Measurements from ENCODE around the gene RBM4B. TPM values are rescaled to one million over a fixed set of nuclear protein-coding genes. Genes with fewer than 3 reads are reported as not detected.

RBM4B gene
- total and polyA plus RNA-seq, 2 of the 13 experiments (the other 11 are each of a cell fraction or from before 2014, with no cell fraction given): 25.8 to 32.4 TPM

GRCh38 chr11:66616379-66617154, 61.1 kb downstream of the RBM4B start, which contains the start of gene RBM14 (continued):
- peak; percentile 83 for TF ChIP-seq KLF15 (CRISPR knock-in tag; IDR thresholded peaks at IDR 0.05; ENCODE audit: borderline replicate concordance)
- peak; percentile 93 for TF ChIP-seq POLR2AphosphoS2 (IDR thresholded peaks at IDR 0.05; ENCODE audit: low read depth, low read length)
- TF ChIP-seq, protein P1, sequence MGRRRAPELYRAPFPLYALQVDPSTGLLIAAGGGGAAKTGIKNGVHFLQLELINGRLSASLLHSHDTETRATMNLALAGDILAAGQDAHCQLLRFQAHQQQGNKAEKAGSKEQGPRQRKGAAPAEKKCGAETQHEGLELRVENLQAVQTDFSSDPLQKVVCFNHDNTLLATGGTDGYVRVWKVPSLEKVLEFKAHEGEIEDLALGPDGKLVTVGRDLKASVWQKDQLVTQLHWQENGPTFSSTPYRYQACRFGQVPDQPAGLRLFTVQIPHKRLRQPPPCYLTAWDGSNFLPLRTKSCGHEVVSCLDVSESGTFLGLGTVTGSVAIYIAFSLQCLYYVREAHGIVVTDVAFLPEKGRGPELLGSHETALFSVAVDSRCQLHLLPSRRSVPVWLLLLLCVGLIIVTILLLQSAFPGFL (CRISPR knock-in tag; IDR thresholded peaks at IDR 0.05): peak; percentile 44; the same call in 1 of the 2 replicates
- no peak for TF ChIP-seq TBL1XR1 (IDR thresholded peaks at IDR 0.05; ENCODE audit: borderline replicate concordance, low read length, partially characterized antibody)
- TF ChIP-seq IRF2 (CRISPR knock-in tag; IDR thresholded peaks at IDR 0.05): peak; percentile 71
- TF ChIP-seq ZNF30 (CRISPR knock-in tag; IDR thresholded peaks at IDR 0.05): no peak
- 0 out of 2 replicates have a peak, but pooled peaks have one; percentile 3 for TF ChIP-seq ZNF317 (CRISPR knock-in tag; IDR thresholded peaks at IDR 0.05)
- TF ChIP-seq, protein P2, sequence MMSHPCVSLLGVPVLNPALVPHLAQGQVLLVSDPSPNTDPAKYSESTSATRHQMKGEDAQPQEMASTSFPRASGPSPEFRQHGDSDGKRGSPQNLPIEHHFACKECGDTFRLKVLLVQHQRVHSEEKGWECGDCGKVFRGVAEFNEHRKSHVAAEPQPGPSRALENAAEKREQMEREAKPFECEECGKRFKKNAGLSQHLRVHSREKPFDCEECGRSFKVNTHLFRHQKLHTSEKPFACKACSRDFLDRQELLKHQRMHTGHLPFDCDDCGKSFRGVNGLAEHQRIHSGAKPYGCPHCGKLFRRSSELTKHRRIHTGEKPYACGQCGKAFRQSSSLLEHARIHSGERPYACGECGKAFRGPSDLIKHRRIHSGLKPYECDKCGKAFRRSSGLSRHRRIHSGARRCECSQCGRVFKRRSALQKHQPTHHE (CRISPR knock-in tag; IDR thresholded peaks at IDR 0.05; ENCODE audit: borderline replicate concordance): peak; percentile 67; the same call in 1 of the 2 replicates
- TF ChIP-seq RFXANK (CRISPR knock-in tag; IDR thresholded peaks at IDR 0.05): peak; percentile 35; the same call in 1 of the 2 replicates
- TF ChIP-seq ZFYVE20 (CRISPR knock-in tag; IDR thresholded peaks at IDR 0.05; ENCODE audit: borderline replicate concordance, low read depth): 0 out of 2 replicates have a peak, but pooled peaks have one; percentile 11
- TF ChIP-seq, protein P3, sequence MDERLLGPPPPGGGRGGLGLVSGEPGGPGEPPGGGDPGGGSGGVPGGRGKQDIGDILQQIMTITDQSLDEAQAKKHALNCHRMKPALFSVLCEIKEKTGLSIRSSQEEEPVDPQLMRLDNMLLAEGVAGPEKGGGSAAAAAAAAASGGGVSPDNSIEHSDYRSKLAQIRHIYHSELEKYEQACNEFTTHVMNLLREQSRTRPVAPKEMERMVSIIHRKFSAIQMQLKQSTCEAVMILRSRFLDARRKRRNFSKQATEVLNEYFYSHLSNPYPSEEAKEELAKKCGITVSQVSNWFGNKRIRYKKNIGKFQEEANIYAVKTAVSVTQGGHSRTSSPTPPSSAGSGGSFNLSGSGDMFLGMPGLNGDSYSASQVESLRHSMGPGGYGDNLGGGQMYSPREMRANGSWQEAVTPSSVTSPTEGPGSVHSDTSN (CRISPR knock-in tag; IDR thresholded peaks at IDR 0.05): peak; percentile 53
- 0 out of 2 replicates have a peak, but pooled peaks have one; percentile 8 for TF ChIP-seq ZMYM2 (CRISPR knock-in tag; IDR thresholded peaks at IDR 0.05)
- TF ChIP-seq, protein P4, sequence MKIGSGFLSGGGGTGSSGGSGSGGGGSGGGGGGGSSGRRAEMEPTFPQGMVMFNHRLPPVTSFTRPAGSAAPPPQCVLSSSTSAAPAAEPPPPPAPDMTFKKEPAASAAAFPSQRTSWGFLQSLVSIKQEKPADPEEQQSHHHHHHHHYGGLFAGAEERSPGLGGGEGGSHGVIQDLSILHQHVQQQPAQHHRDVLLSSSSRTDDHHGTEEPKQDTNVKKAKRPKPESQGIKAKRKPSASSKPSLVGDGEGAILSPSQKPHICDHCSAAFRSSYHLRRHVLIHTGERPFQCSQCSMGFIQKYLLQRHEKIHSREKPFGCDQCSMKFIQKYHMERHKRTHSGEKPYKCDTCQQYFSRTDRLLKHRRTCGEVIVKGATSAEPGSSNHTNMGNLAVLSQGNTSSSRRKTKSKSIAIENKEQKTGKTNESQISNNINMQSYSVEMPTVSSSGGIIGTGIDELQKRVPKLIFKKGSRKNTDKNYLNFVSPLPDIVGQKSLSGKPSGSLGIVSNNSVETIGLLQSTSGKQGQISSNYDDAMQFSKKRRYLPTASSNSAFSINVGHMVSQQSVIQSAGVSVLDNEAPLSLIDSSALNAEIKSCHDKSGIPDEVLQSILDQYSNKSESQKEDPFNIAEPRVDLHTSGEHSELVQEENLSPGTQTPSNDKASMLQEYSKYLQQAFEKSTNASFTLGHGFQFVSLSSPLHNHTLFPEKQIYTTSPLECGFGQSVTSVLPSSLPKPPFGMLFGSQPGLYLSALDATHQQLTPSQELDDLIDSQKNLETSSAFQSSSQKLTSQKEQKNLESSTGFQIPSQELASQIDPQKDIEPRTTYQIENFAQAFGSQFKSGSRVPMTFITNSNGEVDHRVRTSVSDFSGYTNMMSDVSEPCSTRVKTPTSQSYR (CRISPR knock-in tag; IDR thresholded peaks at IDR 0.05; ENCODE audit: borderline replicate concordance): peak; percentile 88
- no peak for TF ChIP-seq SKIL (CRISPR knock-in tag; IDR thresholded peaks at IDR 0.05; ENCODE audit: borderline replicate concordance)
- TF ChIP-seq NFKBIZ (CRISPR knock-in tag; IDR thresholded peaks at IDR 0.05): 0 out of 2 replicates have a peak, but pooled peaks have one; percentile 9
- peak; percentile 54 for TF ChIP-seq ZNF143 (CRISPR knock-in tag; IDR thresholded peaks at IDR 0.05)
- 0 out of 2 replicates have a peak, but pooled peaks have one; percentile 62 for TF ChIP-seq ZNF737 (CRISPR knock-in tag; IDR thresholded peaks at IDR 0.05; ENCODE audit: borderline replicate concordance)
- TF ChIP-seq, protein P5, sequence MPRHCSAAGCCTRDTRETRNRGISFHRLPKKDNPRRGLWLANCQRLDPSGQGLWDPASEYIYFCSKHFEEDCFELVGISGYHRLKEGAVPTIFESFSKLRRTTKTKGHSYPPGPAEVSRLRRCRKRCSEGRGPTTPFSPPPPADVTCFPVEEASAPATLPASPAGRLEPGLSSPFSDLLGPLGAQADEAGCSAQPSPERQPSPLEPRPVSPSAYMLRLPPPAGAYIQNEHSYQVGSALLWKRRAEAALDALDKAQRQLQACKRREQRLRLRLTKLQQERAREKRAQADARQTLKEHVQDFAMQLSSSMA (CRISPR knock-in tag; IDR thresholded peaks at IDR 0.05): 0 out of 2 replicates have a peak, but pooled peaks have one; percentile 72

Measured in HepG2 (cell line).